GM21367 (cell line): Measurements from ENCODE around the gene MLANA.
"Not testable (repeated sequence)": the region's sequence is repeated elsewhere in the genome, so short reads cannot be mapped to it uniquely, and the experiment has no call there.

Source experiments
- ATAC-seq: cut with Tn5 transposase; IDR thresholded peaks from one replicate; pipeline ENCODE4 v1.9.1; 2021; ENCODE audit not compliant: unreplicated experiment

MLANA gene

GRCh38 chr9:5869315-5870019, 21.2 kb upstream of the MLANA start:
- no peak for ATAC-seq

- ATAC-seq = no peak
Measured at GRCh38 chr9:5870020-5870339, 20.7 kb upstream of the MLANA start.

- ATAC-seq = no peak
Measured at GRCh38 chr9:5870691-5871090, 20.0 kb upstream of the MLANA start.

- no peak for ATAC-seq
Measured at GRCh38 chr9:5871785-5872184, 18.9 kb upstream of the MLANA start.

GRCh38 chr9:5872511-5872910, 18.2 kb upstream of the MLANA start:
- no peak for ATAC-seq

GRCh38 chr9:5873439-5873838, 17.2 kb upstream of the MLANA start:
- ATAC-seq = no peak

GRCh38 chr9:5874048-5874447, 16.6 kb upstream of the MLANA start:
- ATAC-seq = no peak

GRCh38 chr9:5876026-5876425, 14.7 kb upstream of the MLANA start:
- no peak for ATAC-seq

- ATAC-seq = no peak
Measured at GRCh38 chr9:5876711-5877110, 14.0 kb upstream of the MLANA start.

- no peak for ATAC-seq
Measured at GRCh38 chr9:5879419-5880181, 11.1 kb upstream of the MLANA start.

GRCh38 chr9:5882244-5883012, 8.3 kb upstream of the MLANA start:
- ATAC-seq = not testable (repeated sequence)

GRCh38 chr9:5884191-5884590, 6.5 kb upstream of the MLANA start:
- ATAC-seq = no peak

GRCh38 chr9:5886114-5886939, 4.4 kb upstream of the MLANA start:
- ATAC-seq = peak; percentile 75

- no peak for ATAC-seq
Measured at GRCh38 chr9:5892456-5893133, 1.9 kb downstream of the MLANA start.

- no peak for ATAC-seq
Measured at GRCh38 chr9:5893134-5893505, 2.4 kb downstream of the MLANA start.

GRCh38 chr9:5893591-5894236, 3.0 kb downstream of the MLANA start:
- no peak for ATAC-seq

- ATAC-seq = no peak
Measured at GRCh38 chr9:5894237-5894959, 3.7 kb downstream of the MLANA start.

GRCh38 chr9:5895782-5896181, 5.1 kb downstream of the MLANA start:
- no peak for ATAC-seq

GRCh38 chr9:5896863-5897262, 6.2 kb downstream of the MLANA start:
- no peak for ATAC-seq
